Activated CD8-positive, alpha-beta memory T cell treated with anti-CD3 and anti-CD28 coated beads for 4 hours (primary cell): ENCODE measurements around the gene COX6B2.
A peak's percentile ranks its signal among the peaks of the same experiment; 100 is the strongest.

Source experiments
- DNase-seq, 2 donors: peaks; one replicate each; pipeline ENCODE4 v3.0.0-alpha.2; 2020; ENCODE audit warnings: low read depth in 2 of 2

The COX6B2 gene

DNA sequence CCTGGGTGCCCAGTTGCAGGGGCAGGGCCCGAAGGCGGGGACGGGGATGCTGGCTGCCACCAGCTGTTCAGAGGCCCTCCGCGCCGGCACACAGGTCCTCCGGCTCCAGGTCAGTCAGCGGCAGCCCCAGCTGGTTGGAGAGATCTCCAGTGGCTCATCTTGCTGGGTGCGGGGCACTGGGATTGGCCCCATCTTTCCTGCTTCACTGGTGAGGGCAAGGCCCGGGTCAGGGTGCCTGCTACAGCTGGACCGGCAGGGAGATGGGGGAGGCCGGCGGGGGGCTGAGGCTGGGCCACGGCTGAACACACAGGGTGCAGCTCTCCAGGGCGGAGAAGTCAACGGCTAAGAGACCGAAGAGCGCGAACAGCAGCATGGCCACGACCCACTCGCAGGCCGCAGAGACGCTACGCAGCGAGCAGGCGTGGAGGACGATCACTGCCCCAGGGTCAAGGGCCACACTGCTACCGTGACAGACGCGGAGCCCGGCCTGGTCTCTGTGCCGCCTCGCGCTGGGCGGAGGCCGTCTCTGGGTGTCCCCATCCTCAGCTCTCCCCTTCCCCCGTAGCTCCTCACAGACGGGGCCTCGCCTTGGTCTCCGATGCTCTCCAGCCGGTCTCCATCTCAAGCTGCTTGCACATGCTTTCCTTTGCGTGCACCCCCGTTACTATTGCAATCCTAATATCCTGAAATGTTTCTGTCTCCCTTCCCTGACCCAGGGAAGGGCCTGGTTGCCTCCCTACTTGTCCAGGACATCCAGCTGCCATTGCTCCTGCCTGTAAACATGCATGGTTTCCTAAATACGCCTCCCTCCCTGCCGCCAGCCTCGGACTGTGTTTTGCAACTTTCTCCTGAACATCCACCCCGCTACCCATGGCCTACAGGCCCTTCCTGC is 41.7 kb downstream of the COX6B2 start:
- no peak for DNase-seq

DNA sequence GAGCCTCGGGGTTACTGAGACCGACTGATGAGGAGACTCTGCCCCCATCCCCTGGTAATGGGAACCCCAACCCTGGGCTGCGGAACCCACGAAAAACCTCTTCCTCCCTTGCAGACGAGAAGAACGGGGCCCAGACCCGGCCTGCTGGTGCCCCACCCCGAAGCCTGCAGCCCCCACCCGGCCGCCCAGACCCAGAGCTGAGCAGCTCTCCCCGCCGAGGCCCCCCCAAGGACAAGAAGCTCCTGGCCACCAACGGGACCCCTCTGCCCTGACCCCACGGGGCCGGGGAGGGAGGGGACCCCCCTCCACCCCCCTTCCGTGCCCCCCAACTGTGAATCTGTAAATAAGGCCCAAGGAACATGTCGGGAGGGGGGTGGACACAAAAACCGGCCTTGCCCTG is 42.7 kb downstream of the COX6B2 start:
- DNase-seq, result no peak

DNA sequence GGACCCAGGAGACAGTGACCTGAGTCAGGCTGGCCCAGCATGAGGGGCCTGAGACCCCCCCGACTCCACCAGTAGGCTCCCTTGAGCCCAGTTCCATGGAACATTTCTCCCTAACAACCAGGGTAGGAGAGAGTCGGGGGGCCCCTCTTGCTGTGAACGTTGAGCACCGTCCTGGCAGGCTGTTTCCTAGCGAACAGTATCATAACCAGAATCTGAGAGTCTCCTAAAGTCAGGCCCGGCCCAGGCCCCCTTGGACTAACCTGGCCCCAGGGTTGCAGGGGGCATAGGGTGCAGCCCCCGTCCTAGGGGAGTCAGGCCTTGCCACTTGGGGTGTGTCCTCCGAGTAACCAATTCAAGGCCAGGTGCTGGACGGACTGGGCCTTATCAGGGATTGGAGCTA is 43.1 kb downstream of the COX6B2 start:
- DNase-seq, result no peak

DNA sequence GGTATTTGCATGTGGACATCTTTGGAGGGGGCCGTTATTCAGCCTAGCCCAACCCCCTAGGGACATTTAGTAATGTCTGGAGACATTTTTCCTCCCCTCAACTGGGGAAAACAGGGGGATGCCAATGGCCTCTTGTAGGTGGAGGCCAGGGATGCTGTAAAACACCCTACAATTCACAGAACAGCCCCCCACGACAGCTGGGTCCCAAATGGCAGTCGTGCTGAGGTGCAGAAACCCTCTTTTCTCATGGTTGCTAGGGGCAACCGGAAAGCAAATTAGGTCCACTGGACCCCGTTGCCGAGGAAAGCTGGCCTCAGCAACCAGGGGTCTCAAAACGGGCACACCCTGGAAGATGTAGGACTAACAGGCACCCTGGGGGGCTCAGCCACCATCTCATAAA is 44.0 kb downstream of the COX6B2 start:
- DNase-seq, result no peak

DNA sequence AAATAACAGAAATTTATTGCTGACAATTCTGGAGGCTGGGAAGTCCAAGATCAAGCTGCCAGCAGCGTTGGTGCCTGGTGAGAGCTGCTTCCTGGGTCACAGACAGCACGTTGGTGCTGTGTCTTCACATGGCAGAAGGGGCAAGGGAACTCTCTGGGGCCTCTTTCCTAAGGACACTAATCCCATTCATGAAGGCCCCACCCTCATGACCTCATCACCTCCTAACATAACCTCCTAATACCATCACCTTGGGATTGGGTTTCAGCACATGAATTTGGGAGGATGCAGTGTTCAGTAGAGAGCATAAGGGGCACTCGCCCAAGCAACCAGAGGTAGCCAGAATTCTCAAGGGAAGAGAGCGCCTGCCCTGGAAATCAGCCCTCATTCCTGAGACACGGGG is 45.1 kb downstream of the COX6B2 start:
- no peak for DNase-seq

DNA sequence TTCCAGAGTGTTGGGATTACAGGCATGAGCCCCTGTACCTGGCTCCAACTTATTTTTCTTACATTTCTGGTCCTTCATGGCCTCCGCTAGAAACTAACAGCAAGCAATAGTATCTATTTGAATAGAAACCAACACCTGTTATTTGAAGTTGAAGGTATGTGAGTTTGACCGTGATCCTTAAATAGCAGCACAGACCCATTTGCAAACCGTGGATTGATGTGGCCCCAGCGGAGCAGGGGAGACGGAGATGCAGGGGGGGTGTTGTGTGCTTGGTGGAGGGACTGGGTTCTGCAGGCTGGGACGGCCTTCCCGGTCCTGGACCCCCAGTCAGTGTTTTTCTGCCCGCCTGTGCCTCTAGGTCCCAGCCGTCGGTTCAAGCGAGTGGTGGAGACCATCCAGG is 46.2 kb downstream of the COX6B2 start:
- DNase-seq, result no peak

DNA sequence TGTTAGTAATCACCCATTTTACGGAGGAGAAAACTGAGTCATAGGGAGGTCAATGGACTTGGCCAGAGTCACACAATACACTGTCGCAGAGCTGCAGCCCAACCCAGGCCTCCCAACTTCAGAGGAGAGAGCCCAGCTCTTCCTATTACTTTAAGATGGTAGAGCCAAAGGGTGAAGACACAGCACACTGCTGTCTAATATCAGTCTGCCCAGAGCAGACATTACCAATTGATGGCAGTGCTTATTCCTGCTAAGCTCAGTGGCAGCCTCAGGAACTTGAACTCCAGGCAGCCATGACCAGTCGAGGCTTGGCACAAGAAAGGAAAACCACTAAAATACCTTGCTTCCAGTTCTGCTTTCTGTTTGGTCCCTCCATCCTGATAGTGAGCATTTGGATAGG is 47.8 kb downstream of the COX6B2 start:
- no peak for DNase-seq

DNA sequence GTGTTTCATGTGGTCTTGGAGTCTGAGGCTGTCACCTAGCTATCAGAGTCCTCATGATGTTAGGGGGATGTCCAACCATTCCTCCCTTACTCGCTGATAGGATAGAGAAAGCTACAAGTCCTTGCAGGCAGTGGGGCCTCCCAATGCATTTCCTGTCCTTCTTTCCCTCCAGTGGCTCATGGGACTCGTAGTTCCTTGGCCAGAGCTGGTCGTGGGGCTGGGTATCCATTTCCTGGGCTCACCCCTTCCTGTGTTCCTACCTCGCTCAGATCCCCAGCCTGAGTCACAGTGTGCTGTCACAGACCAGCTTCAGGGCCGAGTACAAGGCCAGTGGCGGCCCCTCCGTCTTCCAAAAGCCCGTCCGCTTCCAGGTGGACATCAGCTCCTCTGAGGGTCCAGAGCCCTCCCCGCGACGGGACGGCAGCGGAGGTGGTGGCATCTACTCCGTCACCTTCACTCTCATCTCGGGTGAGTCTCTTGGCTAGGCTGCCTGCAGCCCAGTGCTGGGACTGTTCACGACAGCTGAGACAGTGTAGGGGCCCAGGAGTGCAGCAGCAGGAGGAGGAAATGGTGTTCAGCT is 48.4 kb downstream of the COX6B2 start:
- no peak for DNase-seq

DNA sequence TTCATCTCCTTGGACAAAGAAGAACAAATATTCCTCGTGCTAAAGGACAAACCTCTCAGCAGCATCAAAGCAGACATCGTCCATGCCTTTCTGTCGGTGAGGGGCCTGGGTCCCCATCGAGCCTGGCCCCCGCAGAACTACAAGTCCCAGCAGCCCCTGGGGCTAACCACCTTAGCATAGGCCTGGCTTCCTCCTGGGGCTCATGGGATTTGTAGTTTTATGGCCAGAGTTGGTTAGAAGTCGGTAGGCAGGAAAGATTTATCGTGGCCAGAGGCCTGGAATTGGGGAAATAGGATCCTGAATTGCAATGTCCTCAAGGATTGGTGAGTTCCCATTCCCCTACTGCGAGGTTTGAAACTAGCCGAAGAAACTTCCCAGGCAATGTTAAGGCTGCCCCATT is 49.0 kb downstream of the COX6B2 start:
- DNase-seq, result no peak

DNA sequence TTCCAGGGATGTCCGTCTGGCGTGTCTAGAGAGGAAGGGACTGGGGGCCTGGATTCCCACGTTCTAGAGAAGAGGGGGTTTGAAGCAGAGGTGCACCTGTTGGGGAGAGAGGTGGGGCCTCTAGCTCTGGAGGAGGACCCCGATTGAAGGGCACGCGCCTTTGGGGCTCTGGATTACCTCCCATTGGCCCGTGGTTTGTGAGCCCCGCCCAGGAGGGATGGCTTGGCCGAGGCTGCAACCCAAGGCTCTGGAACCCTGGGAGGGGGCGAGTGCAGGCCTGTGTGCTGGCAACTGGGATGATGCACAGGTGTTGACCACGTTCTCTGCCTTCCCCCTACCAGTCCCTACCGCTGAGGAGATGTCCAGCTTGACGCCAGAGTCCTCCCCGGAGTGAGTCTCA is 49.5 kb downstream of the COX6B2 start:
- DNase-seq, result no peak

DNA sequence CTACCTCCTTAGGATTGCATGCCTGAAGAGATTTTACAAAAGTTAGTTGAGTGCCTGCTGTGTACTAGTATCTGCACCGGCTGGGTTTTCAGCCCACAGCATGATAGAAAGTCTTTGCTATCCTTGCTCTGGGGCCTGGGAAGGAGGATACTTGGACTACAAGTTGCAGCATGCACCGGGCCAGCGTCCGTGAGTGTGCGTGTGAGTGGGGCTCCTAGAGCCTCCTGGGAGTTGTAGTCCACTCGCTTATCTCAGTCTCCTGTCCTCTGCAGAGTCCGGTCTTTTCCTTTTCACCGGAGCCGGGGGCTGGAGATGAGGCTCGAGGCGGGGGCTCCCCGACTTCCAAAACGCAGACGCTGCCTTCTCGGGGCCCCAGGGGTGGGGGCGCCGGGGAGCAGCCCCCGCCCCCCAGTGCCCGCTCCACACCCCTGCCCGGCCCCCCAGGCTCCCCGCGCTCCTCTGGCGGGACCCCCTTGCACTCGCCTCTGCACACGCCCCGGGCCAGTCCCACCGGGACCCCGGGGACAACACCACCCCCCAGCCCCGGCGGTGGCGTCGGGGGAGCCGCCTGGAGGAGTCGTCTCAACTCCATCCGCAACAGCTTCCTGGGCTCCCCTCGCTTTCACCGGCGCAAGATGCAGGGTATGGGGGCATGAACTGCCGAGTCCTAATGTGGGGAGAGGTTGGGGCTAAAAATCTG is 50.1 kb downstream of the COX6B2 start:
- DNase-seq, result no peak

DNA sequence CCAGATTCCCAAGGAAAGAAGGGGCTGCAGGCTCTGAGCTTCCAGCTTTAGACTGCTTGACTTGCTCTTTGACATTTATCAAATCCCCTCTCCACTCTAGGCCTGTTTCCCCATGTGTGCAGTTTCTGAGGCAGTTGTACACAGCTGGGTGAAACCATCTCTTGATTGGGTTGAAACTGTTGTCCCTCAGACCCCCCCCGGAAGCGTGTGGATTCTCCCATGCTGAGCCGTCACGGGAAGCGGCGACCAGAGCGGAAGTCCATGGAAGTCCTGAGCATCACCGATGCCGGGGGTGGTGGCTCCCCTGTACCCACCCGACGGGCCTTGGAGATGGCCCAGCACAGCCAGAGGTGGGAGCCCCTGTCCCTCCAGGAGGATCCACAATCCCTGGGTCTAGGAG is 51.0 kb downstream of the COX6B2 start:
- no peak for DNase-seq

DNA sequence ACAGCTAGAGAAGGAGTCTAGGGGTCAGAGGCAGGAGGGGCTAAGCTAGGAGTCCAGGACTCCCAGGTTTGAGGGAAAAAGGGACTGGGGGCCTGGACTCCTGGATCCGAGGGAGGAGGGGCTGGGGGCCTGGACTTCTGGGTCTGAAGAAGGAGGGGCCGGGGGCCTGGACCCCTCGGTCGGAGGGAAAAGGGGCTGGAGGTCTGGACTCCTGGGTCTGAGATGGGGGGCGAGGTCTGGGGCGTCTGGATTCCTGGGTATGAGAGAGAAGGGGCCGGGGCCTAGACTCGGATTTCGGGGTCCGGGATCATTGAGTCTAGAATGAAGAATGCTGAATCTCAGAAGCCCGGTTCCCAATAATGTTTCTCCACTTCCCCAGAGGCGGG is 52.2 kb downstream of the COX6B2 start:
- no peak for DNase-seq

DNA sequence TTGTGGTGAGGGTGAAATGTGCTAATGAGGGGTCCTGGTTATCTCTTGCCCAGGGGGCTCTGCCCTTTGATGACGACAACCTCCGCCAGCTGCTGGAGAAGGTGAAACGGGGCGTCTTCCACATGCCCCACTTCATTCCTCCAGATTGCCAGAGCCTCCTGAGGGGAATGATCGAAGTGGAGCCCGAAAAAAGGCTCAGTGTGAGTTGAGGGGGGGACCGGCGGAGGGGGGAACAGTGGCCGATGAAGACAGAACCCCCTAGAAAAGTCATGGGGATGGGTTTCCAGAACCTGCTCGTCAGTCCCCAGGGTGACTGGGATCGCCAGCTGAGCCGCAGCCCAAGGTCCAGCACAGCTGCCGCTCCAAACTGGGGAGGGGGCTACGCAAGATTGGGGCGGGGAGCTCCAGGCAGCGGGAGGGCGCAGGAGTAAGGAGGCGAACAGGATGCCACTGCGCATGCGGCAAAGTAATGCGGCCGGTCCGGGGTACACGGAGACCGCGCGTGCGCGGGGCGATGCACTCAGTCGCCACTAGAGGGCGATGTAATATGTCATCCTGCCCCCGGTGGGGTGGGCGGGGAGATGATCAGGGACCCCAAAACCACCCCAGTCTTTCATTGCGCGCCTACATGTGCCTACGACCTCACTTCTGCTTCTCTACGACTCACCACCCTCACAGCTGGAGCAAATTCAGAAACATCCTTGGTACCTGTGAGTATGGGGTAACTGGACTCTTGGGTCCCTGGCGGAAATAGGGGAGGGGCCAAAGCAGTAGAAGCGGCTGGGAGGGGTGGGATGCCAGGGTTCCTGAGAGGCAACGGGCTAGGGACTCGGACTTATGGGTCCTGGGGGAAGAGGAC is 52.8 kb downstream of the COX6B2 start:
- peak; percentile 90 to 95 for DNase-seq

DNA sequence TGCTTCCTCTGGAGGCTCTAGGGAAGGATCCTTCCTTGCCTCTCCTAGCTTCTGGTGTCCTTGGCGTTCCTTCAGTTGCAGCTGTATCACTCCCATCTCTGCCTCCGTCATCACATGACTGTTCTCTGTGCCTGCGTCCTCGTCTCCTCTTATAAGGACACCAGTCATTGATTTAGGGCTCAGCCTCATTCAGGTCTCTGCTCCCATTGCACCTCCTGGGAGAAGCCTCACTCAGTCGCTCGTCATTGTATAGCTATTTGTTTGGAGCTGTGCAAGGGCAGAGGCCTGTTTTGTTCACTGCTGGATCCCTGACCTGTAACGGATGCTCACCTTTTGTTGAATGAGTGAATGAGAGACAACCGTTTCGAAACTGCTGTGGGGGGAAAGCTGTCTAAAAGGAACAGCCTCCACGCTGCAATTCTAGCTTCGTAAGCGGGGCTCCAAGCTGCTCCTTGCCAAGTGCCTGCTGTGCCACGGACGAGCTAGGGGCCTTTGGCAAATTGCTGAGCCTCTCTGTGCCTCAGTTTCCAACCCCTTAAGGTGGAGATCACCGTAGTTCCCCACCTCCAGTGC is 53.5 kb downstream of the COX6B2 start:
- DNase-seq, result no peak

DNA sequence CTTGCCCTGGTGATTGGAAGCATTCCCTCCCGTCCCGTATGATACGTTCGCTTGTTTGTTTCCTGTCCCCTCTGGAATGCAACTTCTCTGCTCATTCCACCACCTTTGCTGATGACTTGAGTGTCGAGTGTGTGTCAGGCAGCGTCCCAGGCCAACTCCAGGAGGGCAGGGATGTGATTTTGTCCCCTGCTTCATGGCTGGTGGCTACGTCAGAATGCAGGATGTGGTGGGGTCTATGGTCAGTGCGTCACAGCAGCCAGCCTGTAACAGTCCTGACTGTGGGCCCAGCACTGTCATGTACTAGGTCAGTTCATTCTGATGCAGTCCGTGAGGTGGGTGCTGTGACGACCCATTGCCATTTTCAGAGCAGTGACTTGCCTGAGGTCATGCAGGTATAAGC is 54.5 kb downstream of the COX6B2 start:
- DNase-seq, result no peak
